NCI-H2196 (cell line): ENCODE data around the gene SCN2B.

ENCODE experiments used
- DNase-seq: peaks from one replicate; lab custom pipeline; 2025; ENCODE audit not compliant: unreplicated experiment; lab: John Stamatoyannopoulos, UW

Gene SCN2B

DNA sequence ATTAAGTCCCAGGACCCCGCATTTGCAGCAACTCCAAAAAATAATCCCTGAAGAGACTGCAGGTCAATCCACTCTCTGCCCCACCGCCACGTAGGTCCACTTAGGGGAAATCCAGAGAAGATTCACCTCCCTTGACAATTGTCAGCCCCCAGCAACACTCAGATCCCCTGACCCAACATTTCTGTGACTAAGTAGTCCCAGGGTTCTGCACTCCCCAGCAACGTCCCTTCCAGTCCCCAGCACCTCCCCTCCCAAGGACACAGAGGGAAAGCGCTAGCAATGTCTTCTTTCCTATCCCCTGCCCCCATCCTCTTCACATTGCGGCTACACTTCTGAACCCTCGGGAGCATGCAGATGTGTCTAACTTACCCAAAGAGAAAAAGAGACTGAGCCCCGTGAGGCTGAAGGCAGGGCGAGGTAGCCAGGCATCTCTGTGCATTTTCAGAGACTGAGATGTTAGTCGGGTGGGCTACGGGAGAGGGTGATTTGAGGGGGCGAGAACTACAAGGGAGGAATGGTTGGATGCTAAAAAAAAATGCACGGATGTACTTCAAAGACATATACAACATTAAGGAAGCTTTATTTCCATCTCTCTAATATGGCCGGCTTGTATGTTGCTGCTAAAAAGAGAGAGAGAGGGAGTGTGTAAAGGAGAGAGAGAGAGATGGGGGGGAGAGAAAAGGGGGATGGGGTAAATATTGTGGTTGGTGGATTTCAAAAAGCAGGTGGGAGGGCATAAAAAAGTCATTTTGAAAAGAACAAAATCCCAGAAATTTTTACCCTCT, at the start of gene SCN2B:
TSS of gene SCN2B (minus strand) at position 647 of the 785 bp plus-strand sequence. CDS start at position 439, 208 bp downstream.
- DNase-seq, result no peak

DNA sequence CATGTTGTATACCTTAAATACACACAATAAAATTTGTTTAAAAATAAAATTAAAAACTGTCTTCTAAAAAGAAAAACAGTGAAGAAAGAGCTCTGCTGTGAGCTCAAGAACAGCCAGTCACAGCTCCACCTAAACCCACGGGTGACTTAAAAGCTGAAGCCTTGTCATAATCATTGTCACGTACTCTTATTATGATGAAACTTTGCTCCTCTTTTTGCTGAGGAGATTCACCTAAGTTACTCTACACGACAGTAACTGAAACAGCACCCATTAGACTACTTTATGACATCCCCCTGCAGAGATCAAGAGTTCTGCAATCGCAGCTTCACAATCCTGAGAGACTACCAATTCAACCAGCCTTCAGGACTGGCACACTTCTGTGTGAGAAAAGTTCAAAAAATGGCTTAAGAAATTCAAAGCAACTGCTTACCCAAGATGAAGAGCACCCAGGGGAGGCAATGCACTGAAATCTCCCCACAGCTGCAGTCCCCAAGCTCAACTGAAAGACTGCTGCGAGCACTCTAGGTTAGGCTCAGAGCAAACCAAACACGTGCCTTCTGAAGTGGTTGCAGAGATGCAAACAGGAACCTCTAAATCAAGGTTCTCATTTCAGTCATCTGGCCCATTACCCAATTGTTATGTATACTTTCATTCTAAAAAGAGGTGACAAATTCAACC, 48.2 kb upstream of the SCN2B start, which contains the start of gene JAML:
TSS of gene JAML (minus strand) at position 501 of the 678 bp plus-strand sequence. CDS start 10,145 bp downstream, outside the sequence.
- no peak for DNase-seq

- no peak for DNase-seq
These were observed 47.6 kb upstream of the SCN2B start for GRCh38 chr11:118223992-118224391.

- DNase-seq, result no peak
These were observed 47.1 kb upstream of the SCN2B start for GRCh38 chr11:118223570-118223969.

DNA sequence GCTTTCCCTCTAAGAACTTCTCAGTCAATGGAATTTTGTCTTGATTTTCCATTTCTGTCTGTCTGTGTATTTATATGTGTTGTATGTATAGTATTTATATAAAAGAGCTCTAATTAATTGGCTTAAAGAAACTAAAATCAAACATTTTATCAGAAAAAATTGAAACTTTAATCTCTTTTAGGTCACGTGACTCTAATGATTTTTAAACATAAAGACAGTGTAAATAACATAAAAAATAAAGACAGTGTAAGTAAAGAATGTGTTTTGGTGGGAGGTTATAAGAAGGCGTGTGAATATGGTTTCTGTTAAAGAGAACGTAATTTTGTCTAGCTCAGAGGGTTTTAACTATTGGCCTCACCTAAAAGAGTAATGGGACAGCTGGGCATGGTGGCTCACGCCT, 46.0 kb upstream of the SCN2B start:
- no peak for DNase-seq

DNA sequence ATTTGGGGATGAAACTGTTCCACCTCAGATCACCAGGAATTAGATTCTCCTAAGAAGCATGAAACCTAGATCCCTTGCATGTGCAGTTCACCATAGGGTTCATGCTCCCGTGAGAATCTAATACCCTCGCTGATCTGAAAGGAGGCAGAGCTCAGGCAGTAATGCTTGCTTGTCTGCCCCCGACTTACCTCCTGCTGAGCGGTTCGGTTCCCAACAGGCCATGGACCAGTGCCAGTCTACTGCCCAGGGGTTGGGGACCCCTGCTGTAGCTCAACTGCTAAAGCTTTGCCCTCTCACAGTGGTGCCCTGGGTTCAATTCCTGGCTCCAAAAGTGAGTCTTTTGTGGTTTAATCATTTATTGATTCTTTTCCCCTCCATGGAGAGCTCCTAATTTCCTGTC, 45.0 kb upstream of the SCN2B start:
- no peak for DNase-seq

GRCh38 chr11:118219732-118220131, 43.3 kb upstream of the SCN2B start:
- DNase-seq, result no peak

- DNase-seq, result no peak
These were observed 42.8 kb upstream of the SCN2B start for GRCh38 chr11:118219244-118219643.

DNA sequence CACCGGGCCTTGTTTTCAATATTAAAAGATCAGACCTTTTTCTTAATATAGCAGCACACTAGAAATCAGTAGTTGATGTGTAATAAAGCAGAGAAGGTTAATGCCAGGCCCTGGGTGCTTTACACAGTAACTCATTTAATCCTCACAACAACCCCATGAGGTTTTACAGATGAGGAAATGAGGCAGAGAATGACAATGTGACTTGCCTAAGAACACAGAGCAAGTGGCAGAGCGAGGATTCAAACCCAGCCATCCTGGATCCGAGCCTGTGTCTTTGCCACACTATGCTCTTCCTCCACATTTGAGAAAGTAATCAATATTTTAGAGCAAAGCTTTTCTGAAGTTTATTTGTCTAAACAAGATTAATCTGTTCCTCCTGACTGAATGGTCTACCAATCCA, 41.1 kb upstream of the SCN2B start:
- no peak for DNase-seq

DNA sequence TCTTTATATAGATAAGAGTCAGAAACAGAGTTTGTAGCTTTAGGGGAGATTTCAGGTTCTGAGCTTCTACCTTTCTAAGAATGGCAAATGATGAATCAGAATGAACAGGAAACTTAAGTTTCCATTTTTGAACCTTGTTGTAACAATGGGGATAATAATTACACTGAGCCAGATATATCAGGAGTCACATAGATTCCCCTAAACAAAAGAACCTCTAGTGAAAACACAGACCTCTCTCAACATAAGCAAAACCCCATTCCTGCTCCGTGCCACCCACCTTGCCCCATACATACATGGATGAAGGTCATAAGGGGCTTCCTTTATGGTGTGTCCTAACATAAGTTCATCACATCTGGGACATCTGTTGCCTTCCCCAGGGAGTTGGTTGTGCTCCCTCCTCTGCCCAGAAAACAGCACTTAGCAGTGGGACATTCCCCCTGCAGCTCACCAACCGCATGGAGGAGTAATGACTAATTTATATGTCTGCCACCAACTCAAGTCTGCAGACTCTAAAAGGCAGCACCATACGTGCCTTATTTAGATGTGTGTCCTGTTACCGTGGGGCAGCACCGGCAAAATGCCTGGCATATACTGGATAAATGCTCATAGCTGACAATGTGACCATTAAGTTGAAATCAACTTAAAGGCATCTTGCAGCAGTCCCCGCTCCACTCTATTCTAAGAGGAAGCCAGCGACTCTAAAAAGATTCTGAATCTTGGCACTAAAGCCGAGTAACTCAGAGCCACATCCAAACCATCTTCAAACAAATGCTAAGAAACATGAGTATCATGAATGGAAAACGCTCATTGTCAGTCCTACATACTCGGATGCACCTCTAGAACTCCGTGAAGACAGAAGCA, 40.4 kb upstream of the SCN2B start:
- DNase-seq, result no peak

DNA sequence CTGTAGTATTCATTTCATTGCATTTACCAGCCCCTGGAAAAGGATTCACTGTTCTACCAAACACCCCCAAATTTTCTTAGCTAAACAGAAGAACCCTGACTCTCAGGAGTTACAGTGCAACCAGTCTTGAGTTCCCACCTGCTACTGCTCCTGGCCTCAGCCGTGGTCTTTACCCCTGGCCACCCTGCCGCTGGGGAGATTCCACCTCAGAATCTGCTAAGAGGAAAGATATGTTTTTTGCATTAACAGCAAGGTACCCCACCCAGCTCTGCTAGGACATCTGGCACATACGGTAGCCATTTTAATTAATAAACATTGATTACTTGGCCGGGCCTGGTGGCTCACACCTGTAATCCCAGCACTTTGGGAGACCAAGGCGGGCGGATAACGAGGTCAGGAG, 39.3 kb upstream of the SCN2B start:
- no peak for DNase-seq

- no peak for DNase-seq
These were observed 38.8 kb upstream of the SCN2B start for GRCh38 chr11:118215262-118215661.

DNA sequence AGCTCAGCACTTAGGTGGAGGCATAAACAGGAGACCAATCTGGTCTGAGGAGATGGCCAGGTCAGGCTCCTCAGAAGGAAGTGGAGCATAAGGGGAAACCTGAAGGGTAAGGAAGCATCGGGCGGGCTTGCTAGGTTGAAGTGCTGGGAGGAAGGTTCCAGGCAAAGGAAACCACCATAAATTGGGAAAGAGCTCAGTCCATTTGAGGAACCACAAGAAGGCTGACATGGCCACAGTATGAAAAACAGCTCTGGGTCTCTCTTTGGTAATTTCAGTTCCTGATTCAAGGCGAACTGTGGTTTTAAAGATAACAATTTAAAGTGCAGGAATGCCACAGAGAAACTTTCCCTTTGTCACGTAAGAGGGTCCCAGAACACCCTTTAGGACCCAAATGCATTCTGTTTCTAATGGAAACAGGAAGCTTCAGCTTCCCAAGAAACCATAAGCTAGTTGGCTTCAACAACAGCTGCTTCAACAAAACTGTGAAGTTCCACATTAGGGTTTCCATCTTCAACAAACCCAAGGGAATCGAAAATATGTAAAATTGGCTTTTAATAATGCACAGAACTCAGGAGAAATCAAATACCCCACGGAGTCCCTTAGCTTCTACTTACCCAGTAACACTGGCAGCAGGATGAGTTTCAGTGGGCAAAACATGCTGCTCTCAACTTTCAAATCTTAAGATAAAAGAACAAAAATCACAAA, 37.9 kb upstream of the SCN2B start:
- no peak for DNase-seq

DNA sequence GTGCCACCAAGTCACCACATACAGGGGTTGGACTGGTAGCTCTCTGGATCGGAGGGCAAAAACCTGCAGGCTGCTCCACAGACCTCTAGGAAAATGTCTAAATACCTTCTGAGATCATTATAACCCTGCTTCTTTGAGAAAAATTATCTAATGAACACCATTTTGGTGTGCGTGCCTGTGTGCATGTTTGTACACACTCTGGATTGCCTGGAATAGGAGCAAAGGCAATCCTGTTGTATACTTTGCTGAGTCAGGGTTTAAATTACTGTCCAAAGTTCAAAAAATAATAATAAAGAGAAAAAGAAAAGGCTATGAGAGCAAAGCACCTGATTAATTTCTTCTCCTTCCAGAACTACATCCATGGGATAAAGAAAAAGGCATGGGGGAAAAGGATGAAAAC, 37.3 kb upstream of the SCN2B start:
- no peak for DNase-seq

DNA sequence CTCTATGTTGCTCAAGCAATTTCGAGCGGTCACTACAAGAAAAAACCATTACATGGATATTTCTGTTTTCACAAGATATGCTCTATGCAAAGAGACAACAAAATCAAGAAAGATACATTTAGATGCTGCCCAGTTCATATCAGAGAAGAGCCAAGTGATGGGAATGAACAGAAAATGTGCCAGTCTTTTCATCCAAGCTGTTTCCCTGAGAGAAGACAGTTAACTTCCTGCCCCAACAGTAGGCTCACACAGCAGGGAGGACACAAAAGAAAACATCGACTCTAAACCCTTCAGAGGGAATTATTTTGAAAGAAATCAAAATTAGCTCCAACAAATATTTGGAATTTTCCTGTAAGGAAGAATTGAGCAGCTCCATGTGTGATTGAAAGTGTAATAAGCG, 36.8 kb upstream of the SCN2B start:
- no peak for DNase-seq

GRCh38 chr11:118212781-118213191, 36.3 kb upstream of the SCN2B start:
- DNase-seq, result no peak

DNA sequence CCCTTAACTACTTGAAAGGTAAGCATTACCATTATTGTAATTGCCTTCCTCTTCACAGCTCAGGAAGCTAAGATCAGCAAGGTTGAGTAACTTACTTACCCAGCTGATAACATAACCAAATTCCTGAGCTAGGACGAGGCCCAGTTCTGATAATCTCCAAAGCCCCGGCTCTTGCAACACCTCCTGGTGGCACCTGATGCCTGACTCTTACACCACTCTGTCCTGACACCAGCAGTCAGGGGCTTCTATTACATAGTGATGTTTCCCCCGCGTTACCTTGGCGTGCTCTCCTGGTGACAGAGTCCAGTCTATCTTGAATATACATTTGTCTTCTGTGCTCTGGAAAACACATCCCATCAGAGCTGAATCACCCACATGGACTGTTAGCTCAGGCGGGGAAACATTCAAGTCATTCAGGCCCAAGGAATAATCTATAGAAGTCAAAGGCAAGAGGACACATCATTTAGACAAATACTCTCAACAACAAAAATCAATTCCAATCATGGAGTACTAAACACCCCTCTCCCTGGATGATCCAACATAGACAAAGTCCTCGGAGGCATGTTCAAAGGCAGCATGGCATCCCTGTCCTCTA, 35.8 kb upstream of the SCN2B start:
- no peak for DNase-seq

GRCh38 chr11:118211006-118211405, 34.6 kb upstream of the SCN2B start:
- no peak for DNase-seq

- no peak for DNase-seq
These were observed 33.9 kb upstream of the SCN2B start for GRCh38 chr11:118210323-118210722.

DNA sequence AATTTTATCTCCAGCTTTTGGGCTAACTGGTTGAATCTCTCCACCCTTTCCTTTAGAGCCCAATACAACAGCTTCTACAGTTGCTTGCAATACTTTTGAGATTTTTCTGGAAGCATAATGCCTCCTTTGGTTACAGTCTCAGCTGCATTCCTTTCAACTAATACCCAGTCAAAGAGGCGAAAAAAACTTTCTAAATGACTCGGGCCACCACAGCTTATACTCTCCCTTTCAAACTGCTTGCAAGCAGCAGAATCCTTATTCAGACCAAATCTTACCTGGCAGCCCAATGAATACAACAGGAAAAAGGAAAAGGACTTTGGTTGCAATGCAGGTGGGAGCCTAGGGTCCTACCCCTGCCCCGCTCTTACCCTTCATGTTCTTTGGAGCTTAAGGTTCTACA, 32.6 kb upstream of the SCN2B start:
- no peak for DNase-seq

- no peak for DNase-seq
These were observed 30.6 kb upstream of the SCN2B start for GRCh38 chr11:118207079-118207478.
